ENCODE measurements around the gene CDC42EP5.
"Not testable (repeated sequence)": the region's sequence is repeated elsewhere in the genome, so short reads cannot be mapped to it uniquely, and the experiment has no call there.

CDC42EP5 gene

DNA sequence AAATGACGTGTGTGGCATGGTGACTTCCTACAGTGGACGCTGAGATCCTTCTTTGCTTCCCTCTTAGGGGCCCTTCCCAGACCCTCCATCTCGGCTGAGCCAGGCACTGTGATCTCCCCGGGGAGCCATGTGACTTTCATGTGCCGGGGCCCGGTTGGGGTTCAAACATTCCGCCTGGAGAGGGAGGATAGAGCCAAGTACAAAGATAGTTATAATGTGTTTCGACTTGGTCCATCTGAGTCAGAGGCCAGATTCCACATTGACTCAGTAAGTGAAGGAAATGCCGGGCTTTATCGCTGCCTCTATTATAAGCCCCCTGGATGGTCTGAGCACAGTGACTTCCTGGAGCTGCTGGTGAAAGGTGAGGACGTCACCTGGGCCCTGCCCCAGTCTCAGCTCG, 34.7 kb upstream of the CDC42EP5 start:
- Histone ChIP-seq H2AFZ (ENCODE audit: low read length) (no peak overlapping the region), H3K4me1 (ENCODE audit: insufficient read depth, low read length, severe bottlenecking) (no peaks in the 10 kb centered on the region), H3K9ac (ENCODE audit: low read length) (no peak overlapping the region), H4K20me1 (ENCODE audit: insufficient read depth, low read length) (no peaks in the 10 kb centered on the region), H3K9me2 (ENCODE audit: low read depth, low read length) (no peaks in the 10 kb centered on the region), H3K79me2 (ENCODE audit: insufficient read depth, low read length) (no peaks in the 10 kb centered on the region), H3K4me3 (ENCODE audit: low read depth, low read length, poor library complexity, severe bottlenecking) (no peak overlapping the region), H3K4me2 (ENCODE audit: low read length) (no peak overlapping the region), H3K9me3 (ENCODE audit: low read length) (no peaks in the 10 kb centered on the region), H3K27ac (ENCODE audit: low read depth, low read length, poor library complexity, severe bottlenecking) (no peak overlapping the region), H3F3A (ENCODE audit: insufficient read depth, low read length) (no peaks in the 10 kb centered on the region), H3K36me3 (ENCODE audit: insufficient read depth, low read length) (no peaks in the 10 kb centered on the region), H3K27me3 (ENCODE audit: insufficient read depth, low read length) (no peaks in the 10 kb centered on the region)
- no peak for TF ChIP-seq EZH2 (IDR thresholded peaks at IDR 0.05; ENCODE audit: borderline replicate concordance, low read length)
- TF ChIP-seq, protein P1, sequence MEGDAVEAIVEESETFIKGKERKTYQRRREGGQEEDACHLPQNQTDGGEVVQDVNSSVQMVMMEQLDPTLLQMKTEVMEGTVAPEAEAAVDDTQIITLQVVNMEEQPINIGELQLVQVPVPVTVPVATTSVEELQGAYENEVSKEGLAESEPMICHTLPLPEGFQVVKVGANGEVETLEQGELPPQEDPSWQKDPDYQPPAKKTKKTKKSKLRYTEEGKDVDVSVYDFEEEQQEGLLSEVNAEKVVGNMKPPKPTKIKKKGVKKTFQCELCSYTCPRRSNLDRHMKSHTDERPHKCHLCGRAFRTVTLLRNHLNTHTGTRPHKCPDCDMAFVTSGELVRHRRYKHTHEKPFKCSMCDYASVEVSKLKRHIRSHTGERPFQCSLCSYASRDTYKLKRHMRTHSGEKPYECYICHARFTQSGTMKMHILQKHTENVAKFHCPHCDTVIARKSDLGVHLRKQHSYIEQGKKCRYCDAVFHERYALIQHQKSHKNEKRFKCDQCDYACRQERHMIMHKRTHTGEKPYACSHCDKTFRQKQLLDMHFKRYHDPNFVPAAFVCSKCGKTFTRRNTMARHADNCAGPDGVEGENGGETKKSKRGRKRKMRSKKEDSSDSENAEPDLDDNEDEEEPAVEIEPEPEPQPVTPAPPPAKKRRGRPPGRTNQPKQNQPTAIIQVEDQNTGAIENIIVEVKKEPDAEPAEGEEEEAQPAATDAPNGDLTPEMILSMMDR (IDR thresholded peaks at IDR 0.05; ENCODE audit: low read length), result no peak

DNA sequence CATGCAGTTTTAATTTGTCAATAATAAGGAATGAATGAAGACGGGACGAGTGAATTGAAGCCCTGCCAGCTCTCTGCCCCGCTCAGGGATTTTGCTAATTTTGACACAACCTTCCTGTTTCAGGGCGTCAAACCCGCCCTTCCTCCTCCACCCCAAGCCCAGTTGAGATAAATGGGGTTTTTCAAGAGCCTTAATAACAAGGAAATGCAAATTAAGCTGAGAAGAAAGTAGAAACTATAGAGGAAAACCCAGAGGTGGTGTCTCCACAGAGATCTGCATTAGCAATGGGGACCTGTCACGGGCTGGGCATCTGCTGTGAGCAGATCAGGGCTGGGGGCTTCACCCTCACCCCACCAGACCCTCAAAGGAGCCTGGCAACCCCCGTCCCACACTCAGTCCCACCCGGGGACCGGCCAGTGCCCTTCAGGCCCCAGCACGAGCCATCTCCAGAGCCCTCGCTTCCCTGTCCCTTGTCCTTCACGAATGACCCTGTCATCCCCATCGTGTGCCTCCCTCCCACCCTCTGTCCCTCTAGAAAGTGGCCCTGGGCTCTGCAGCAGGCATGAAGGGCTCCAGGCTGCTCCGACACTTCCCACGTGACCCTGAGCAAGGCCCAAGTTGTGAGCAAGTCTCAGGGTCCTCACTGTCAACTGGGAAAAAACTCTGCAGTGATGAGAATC, 34.1 kb upstream of the CDC42EP5 start:
- not testable (repeated sequence) for H3K36me3 ChIP-seq (ENCODE audit: insufficient read depth, low read length); H3K79me2 ChIP-seq (ENCODE audit: insufficient read depth, low read length); H3K4me2 ChIP-seq (ENCODE audit: low read length); H3K4me1 ChIP-seq (ENCODE audit: insufficient read depth, low read length, severe bottlenecking); H3K9ac ChIP-seq (ENCODE audit: low read length); H2AFZ ChIP-seq (ENCODE audit: low read length); H3K9me2 ChIP-seq (ENCODE audit: low read depth, low read length); H3F3A ChIP-seq (ENCODE audit: insufficient read depth, low read length); H3K4me3 ChIP-seq (ENCODE audit: low read depth, low read length, poor library complexity, severe bottlenecking); H3K27me3 ChIP-seq (ENCODE audit: insufficient read depth, low read length); H3K27ac ChIP-seq (ENCODE audit: low read depth, low read length, poor library complexity, severe bottlenecking); H3K9me3 ChIP-seq (ENCODE audit: low read length); H4K20me1 ChIP-seq (ENCODE audit: insufficient read depth, low read length)

DNA sequence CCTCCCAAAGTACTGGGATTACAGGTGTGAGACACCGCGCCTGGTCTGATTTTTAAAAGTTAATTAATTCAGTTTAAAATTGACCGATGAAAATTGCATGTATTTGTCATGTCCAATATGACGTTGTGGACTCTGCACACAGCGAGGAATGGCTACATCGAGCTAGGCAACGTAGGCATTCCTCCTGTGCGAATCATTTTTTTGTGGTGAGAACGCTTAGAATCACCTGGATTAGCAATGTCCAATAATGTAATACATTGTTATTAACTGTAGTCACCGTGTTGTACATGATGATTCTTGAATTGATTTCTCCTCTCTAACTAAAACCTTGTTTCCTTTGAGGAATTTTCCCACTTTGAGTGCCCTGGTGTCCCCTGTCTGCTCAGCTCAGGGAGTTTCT, 33.0 kb upstream of the CDC42EP5 start:
- TF ChIP-seq EZH2 (IDR thresholded peaks at IDR 0.05; ENCODE audit: borderline replicate concordance, low read length), result no peak
- TF ChIP-seq, protein P1 (IDR thresholded peaks at IDR 0.05; ENCODE audit: low read length), result no peak
- no peak overlapping the region for H3K27ac ChIP-seq (ENCODE audit: low read depth, low read length, poor library complexity, severe bottlenecking)
- no peak overlapping the region for H3K4me3 ChIP-seq (ENCODE audit: low read depth, low read length, poor library complexity, severe bottlenecking)
- H3K36me3 ChIP-seq (ENCODE audit: insufficient read depth, low read length), result no peaks in the 10 kb centered on the region
- H3K4me1 ChIP-seq (ENCODE audit: insufficient read depth, low read length, severe bottlenecking), result no peaks in the 10 kb centered on the region
- H2AFZ ChIP-seq (ENCODE audit: low read length), result no peak overlapping the region
- H3K4me2 ChIP-seq (ENCODE audit: low read length), result no peak overlapping the region
- H4K20me1 ChIP-seq (ENCODE audit: insufficient read depth, low read length), result no peaks in the 10 kb centered on the region
- no peak overlapping the region for H3K9ac ChIP-seq (ENCODE audit: low read length)
- no peaks in the 10 kb centered on the region for H3K79me2 ChIP-seq (ENCODE audit: insufficient read depth, low read length)
- no peaks in the 10 kb centered on the region for H3K27me3 ChIP-seq (ENCODE audit: insufficient read depth, low read length)
- H3F3A ChIP-seq (ENCODE audit: insufficient read depth, low read length), result no peaks in the 10 kb centered on the region
- H3K9me3 ChIP-seq (ENCODE audit: low read length), result no peaks in the 10 kb centered on the region
- H3K9me2 ChIP-seq (ENCODE audit: low read depth, low read length), result no peaks in the 10 kb centered on the region

DNA sequence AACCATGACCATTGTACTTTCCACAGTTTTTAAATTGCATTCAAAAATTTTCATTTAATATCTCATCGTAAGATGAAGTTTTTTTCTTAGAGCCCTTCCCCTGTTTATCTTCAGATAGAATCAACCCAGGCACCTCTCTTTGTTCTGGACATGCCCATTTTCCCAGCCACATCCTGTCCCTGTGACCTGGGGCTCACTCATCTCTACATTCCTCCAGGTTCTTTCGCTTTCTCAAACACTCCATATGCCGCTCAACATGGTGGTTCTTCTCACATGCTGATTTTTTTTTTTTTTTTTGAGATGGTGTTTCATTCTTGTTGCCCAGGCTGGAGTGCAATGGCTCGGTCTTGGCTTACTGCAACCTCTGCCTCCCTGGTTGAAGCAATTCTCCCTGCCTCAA, 32.4 kb upstream of the CDC42EP5 start:
- H4K20me1 ChIP-seq (ENCODE audit: insufficient read depth, low read length); H3K9ac ChIP-seq (ENCODE audit: low read length); H3K9me3 ChIP-seq (ENCODE audit: low read length); H3K27ac ChIP-seq (ENCODE audit: low read depth, low read length, poor library complexity, severe bottlenecking); H3K4me2 ChIP-seq (ENCODE audit: low read length); H3K27me3 ChIP-seq (ENCODE audit: insufficient read depth, low read length); H3K4me1 ChIP-seq (ENCODE audit: insufficient read depth, low read length, severe bottlenecking); H3K79me2 ChIP-seq (ENCODE audit: insufficient read depth, low read length); H3K36me3 ChIP-seq (ENCODE audit: insufficient read depth, low read length); H2AFZ ChIP-seq (ENCODE audit: low read length); H3K4me3 ChIP-seq (ENCODE audit: low read depth, low read length, poor library complexity, severe bottlenecking); H3K9me2 ChIP-seq (ENCODE audit: low read depth, low read length); H3F3A ChIP-seq (ENCODE audit: insufficient read depth, low read length): not testable (repeated sequence)

All from OCI-LY1 (cell line).